ENCODE data around the gene DNPEP. TPM values are rescaled to one million over a fixed set of nuclear protein-coding genes. Genes with fewer than 3 reads are reported as not detected.

The DNPEP gene
- polyA plus RNA-seq, 1 donor: 33.7 TPM

Other genes with a start within 250 kb of the DNPEP start
- gene NHEJ1, start 227.1 kb downstream of the DNPEP start, polyA plus RNA-seq (ENCODE audit: insufficient read length): 11.6 TPM
- 1.3 TPM for gene SLC23A3, start 217.9 kb downstream of the DNPEP start, polyA plus RNA-seq (ENCODE audit: insufficient read length)
- 34.2 TPM for gene CNPPD1, start 211.0 kb downstream of the DNPEP start, polyA plus RNA-seq (ENCODE audit: insufficient read length)
- gene RETREG2, start 209.6 kb downstream of the DNPEP start, polyA plus RNA-seq (ENCODE audit: insufficient read length): 39.8 TPM
- gene ZFAND2B, start 181.1 kb downstream of the DNPEP start, polyA plus RNA-seq (ENCODE audit: insufficient read length): 21.0 TPM
- 31.9 TPM for gene ABCB6, start 169.0 kb downstream of the DNPEP start, polyA plus RNA-seq (ENCODE audit: insufficient read length)
- 33.5 TPM for gene ATG9A, start 158.3 kb downstream of the DNPEP start, polyA plus RNA-seq (ENCODE audit: insufficient read length)
- gene ANKZF1, start 158.1 kb downstream of the DNPEP start, polyA plus RNA-seq (ENCODE audit: insufficient read length): 26.8 TPM
- 3.6 TPM for gene GLB1L, start 142.5 kb downstream of the DNPEP start, polyA plus RNA-seq (ENCODE audit: insufficient read length)
- gene STK16, start 142.4 kb downstream of the DNPEP start, polyA plus RNA-seq (ENCODE audit: insufficient read length): 15.0 TPM
- 0.20 TPM for gene TUBA4B, start 134.7 kb downstream of the DNPEP start, polyA plus RNA-seq (ENCODE audit: insufficient read length)
- 139 TPM for gene TUBA4A, start 134.0 kb downstream of the DNPEP start, polyA plus RNA-seq (ENCODE audit: insufficient read length)
- gene DNAJB2, start 108.5 kb downstream of the DNPEP start, polyA plus RNA-seq (ENCODE audit: insufficient read length): 82.4 TPM
- 0.13 TPM for gene PTPRN, start 78.5 kb downstream of the DNPEP start, polyA plus RNA-seq (ENCODE audit: insufficient read length)
- not detected for gene RESP18, start 55.2 kb downstream of the DNPEP start, polyA plus RNA-seq (ENCODE audit: insufficient read length)
- 5,672 TPM for gene DES, start 30.5 kb upstream of the DNPEP start, polyA plus RNA-seq (ENCODE audit: insufficient read length)
- 235 TPM for gene SPEG, start 46.9 kb upstream of the DNPEP start, polyA plus RNA-seq (ENCODE audit: insufficient read length)
- 22.8 TPM for gene GMPPA, start 111.0 kb upstream of the DNPEP start, polyA plus RNA-seq (ENCODE audit: insufficient read length)
- gene ASIC4, start 126.6 kb upstream of the DNPEP start, polyA plus RNA-seq (ENCODE audit: insufficient read length): 0.47 TPM
- gene CHPF, start 155.9 kb upstream of the DNPEP start, polyA plus RNA-seq (ENCODE audit: insufficient read length): 50.8 TPM
- gene TMEM198, start 156.1 kb upstream of the DNPEP start, polyA plus RNA-seq (ENCODE audit: insufficient read length): 2.6 TPM
- gene OBSL1, start 183.6 kb upstream of the DNPEP start, polyA plus RNA-seq (ENCODE audit: insufficient read length): 138 TPM
- 0.37 TPM for gene INHA, start 184.4 kb upstream of the DNPEP start, polyA plus RNA-seq (ENCODE audit: insufficient read length)
- 17.8 TPM for gene STK11IP, start 209.9 kb upstream of the DNPEP start, polyA plus RNA-seq (ENCODE audit: insufficient read length)
- 6.9 TPM for gene SLC4A3, start 239.7 kb upstream of the DNPEP start, polyA plus RNA-seq (ENCODE audit: insufficient read length)